Vagina (tissue), 2 donors: Measurements from ENCODE around the gene ADGRB2. TPM values are rescaled to one million over a fixed set of nuclear protein-coding genes. Genes with fewer than 3 reads are reported as not detected.

ENCODE experiments used
- DNase-seq, 2 donors: peaks; one replicate each; pipeline ENCODE4 v3.0.0-alpha.2; 2017; ENCODE audit errors: extremely low spot score in 2 of 2
- H3K27ac ChIP-seq: fragments of 200-600 bp; sonication (generic); one replicate; pipeline ENCODE4 v1.5.1; 2019
- H3K27me3 ChIP-seq: fragments of 200-600 bp; sonication (generic); one replicate; pipeline ENCODE4 v1.5.1; 2019
- H3K36me3 ChIP-seq, 2 donors: fragments of 200-600 bp; sonication (generic); one replicate each; pipeline ENCODE4 v1.5.1; 2017 to 2019
- H3K4me1 ChIP-seq: fragments of 200-600 bp; sonication (generic); one replicate; pipeline ENCODE4 v1.5.1; 2019
- H3K4me3 ChIP-seq, 2 donors: fragments of 200-600 bp; sonication (generic); 1 replicate in 1 of 2; 2 replicates in 1 of 2; pipeline ENCODE4 v1.5.1; 2016 to 2019
- H3K9me3 ChIP-seq: fragments of 200-600 bp; sonication (generic); one replicate; pipeline ENCODE4 v1.5.1; 2019
- CTCF ChIP-seq, 3 experiments: fragments of 450-650 bp in 2 of 3; fragments of 200-600 bp in 1 of 3; sonication (generic) in 1 of 3; IDR thresholded peaks; one replicate each; pipeline ENCODE4 v1.5.1; 2017 to 2019; ENCODE audit warnings: antibody characterized with exemption in 3 of 3, mild to moderate bottlenecking in 2 of 3, moderate library complexity in 2 of 3
- POLR2A ChIP-seq, 2 donors: fragments of 450-650 bp; IDR thresholded peaks; one replicate each; pipeline ENCODE4 v1.6.1; 2017; ENCODE audit warnings: antibody characterized with exemption in 2 of 2, mild to moderate bottlenecking in 2 of 2, moderate library complexity in 2 of 2
- POLR2AphosphoS5 ChIP-seq, 2 donors: sonication (generic); formaldehyde crosslinking; IDR thresholded peaks; one replicate each; pipeline ENCODE4 v1.9.0; 2017; ENCODE audit warnings: antibody characterized with exemption in 2 of 2, mild to moderate bottlenecking in 2 of 2, low read depth in 1 of 2; ENCODE audit not compliant: insufficient read depth in 1 of 2
- intact Hi-C: fragments of 100-400 bp; cut with DNase I; formaldehyde crosslinking; loops from one replicate; pipeline ENCODE4 v1.15.1; 2023
- total RNA-seq: library from RNA; depleted of rRNA; stranded (reverse); fragments of >200 nt; gene quantifications from one replicate; pipeline ENCODE4 v1.2.3, GENCODE V29; 2016

The ADGRB2 gene
- total RNA-seq, 1 donor from 2014 or later: 3.9 TPM

- TF ChIP-seq CTCF (IDR thresholded peaks at IDR 0.05) (peak; percentile 36 to 81 (median 80)), POLR2A (IDR thresholded peaks at IDR 0.05) (peak in 1 of 2 donors; percentile 64), POLR2AphosphoS5 (IDR thresholded peaks at IDR 0.05; ENCODE audit: insufficient read depth in 1 of 2, low read depth in 1 of 2) (peak; percentile 58 to 96)
- peak in 1 of 2 donors; percentile 96 for DNase-seq
- intact Hi-C loops: loop anchor here (5.0 kb wide), 2 partner anchors 48 to 72 kb away; no protein-coding TSS in a partner anchor
- Histone ChIP-seq H3K9me3 (no peaks in the 10 kb centered on the region), H3K36me3 (no peaks in the 10 kb centered on the region), H3K27ac (peak overlapping the region; percentile 90), H3K4me1 (peaks cover 46% of the 10 kb centered on the region), H3K4me3 (peak overlapping the region; percentile 39 to 58), H3K27me3 (no peaks in the 10 kb centered on the region)
These were observed 48.9 kb downstream of the ADGRB2 start for GRCh38 chr1:31715087-31715872.

- Histone ChIP-seq H3K4me1 (peaks cover 46% of the 10 kb centered on the region), H3K36me3 (no peaks in the 10 kb centered on the region), H3K27me3 (no peaks in the 10 kb centered on the region), H3K27ac (peak overlapping the region; percentile 90), H3K9me3 (no peaks in the 10 kb centered on the region), H3K4me3 (peak overlapping the region; percentile 39 to 58)
- peak; percentile 7 to 18 for TF ChIP-seq POLR2AphosphoS5 (IDR thresholded peaks at IDR 0.05; ENCODE audit: insufficient read depth in 1 of 2, low read depth in 1 of 2)
- TF ChIP-seq POLR2A (IDR thresholded peaks at IDR 0.05): no peak
- intact Hi-C loops: loop anchor here (5.0 kb wide), 2 partner anchors 47 to 73 kb away; no protein-coding TSS in a partner anchor
- peak in 1 of 2 donors; percentile 93 for DNase-seq
These were observed 49.6 kb downstream of the ADGRB2 start for GRCh38 chr1:31714442-31715086.

GRCh38 chr1:31712630-31713029, 51.5 kb downstream of the ADGRB2 start:
- peaks cover 46% of the 10 kb centered on the region for H3K4me1 ChIP-seq
- no peaks in the 10 kb centered on the region for H3K36me3 ChIP-seq
- no peaks in the 10 kb centered on the region for H3K27me3 ChIP-seq
- no peak overlapping the region for H3K4me3 ChIP-seq
- intact Hi-C loops: loop anchor here (1.0 kb wide), 1 partner anchor 12 kb away; no protein-coding TSS in a partner anchor
- no peak for TF ChIP-seq CTCF (IDR thresholded peaks at IDR 0.05)
- TF ChIP-seq POLR2AphosphoS5 (IDR thresholded peaks at IDR 0.05; ENCODE audit: insufficient read depth in 1 of 2, low read depth in 1 of 2): peak; percentile 66 to 70
- no peak for TF ChIP-seq POLR2A (IDR thresholded peaks at IDR 0.05)
- peak overlapping the region; percentile 90 for H3K27ac ChIP-seq
- no peak for DNase-seq
- H3K9me3 ChIP-seq: no peaks in the 10 kb centered on the region

GRCh38 chr1:31712068-31712467, 52.1 kb downstream of the ADGRB2 start:
- peaks cover 46% of the 10 kb centered on the region for H3K4me1 ChIP-seq
- DNase-seq: no peak

More at GRCh38 chr1:31712068-31712467, 52.1 kb downstream of the ADGRB2 start:
- H3K4me3 ChIP-seq: no peak overlapping the region
- intact Hi-C loops: loop anchor here (1.0 kb wide), 1 partner anchor 12 kb away; no protein-coding TSS in a partner anchor
- no peaks in the 10 kb centered on the region for H3K36me3 ChIP-seq
- peak overlapping the region; percentile 90 for H3K27ac ChIP-seq
- TF ChIP-seq POLR2A (IDR thresholded peaks at IDR 0.05): no peak
- no peak for TF ChIP-seq CTCF (IDR thresholded peaks at IDR 0.05)
- TF ChIP-seq POLR2AphosphoS5 (IDR thresholded peaks at IDR 0.05; ENCODE audit: insufficient read depth in 1 of 2, low read depth in 1 of 2): no peak
- H3K9me3 ChIP-seq: no peaks in the 10 kb centered on the region
- H3K27me3 ChIP-seq: no peaks in the 10 kb centered on the region
